ENCODE data around the gene MYO1F.

MYO1F gene

GRCh38 chr19:8491574-8491973 is 85.7 kb downstream of the MYO1F start:
- no peak for DNase-seq (ENCODE audit: low read depth in 2 of 2)

- no peak for DNase-seq (ENCODE audit: low read depth in 2 of 2)
Measured at GRCh38 chr19:8490873-8491272, 86.4 kb downstream of the MYO1F start.

- no peak for DNase-seq (ENCODE audit: low read depth in 2 of 2)
Measured at GRCh38 chr19:8490395-8490760, 86.9 kb downstream of the MYO1F start.

- DNase-seq (ENCODE audit: low read depth in 2 of 2): no peak
Measured at GRCh38 chr19:8489561-8490394, 87.5 kb downstream of the MYO1F start.

- no peak for DNase-seq (ENCODE audit: low read depth in 2 of 2)
Measured at GRCh38 chr19:8488365-8488764, 88.9 kb downstream of the MYO1F start.

- DNase-seq (ENCODE audit: low read depth in 2 of 2): peak in 1 of 2 donors; percentile 49
Measured at GRCh38 chr19:8487137-8487851, 89.9 kb downstream of the MYO1F start.

- no peak for DNase-seq (ENCODE audit: low read depth in 2 of 2)
Measured at GRCh38 chr19:8486661-8487136, 90.5 kb downstream of the MYO1F start.

GRCh38 chr19:8485561-8486371 is 91.5 kb downstream of the MYO1F start:
- no peak for DNase-seq (ENCODE audit: low read depth in 2 of 2)

- no peak for DNase-seq (ENCODE audit: low read depth in 2 of 2)
Measured at GRCh38 chr19:8484331-8484894, 92.8 kb downstream of the MYO1F start.

- DNase-seq (ENCODE audit: low read depth in 2 of 2): no peak
Measured at GRCh38 chr19:8483165-8483564, 94.1 kb downstream of the MYO1F start.

GRCh38 chr19:8482696-8483095 is 94.5 kb downstream of the MYO1F start:
- no peak for DNase-seq (ENCODE audit: low read depth in 2 of 2)

- no peak for DNase-seq (ENCODE audit: low read depth in 2 of 2)
Measured at GRCh38 chr19:8481616-8482015, 95.6 kb downstream of the MYO1F start.

- DNase-seq (ENCODE audit: low read depth in 2 of 2): no peak
Measured at GRCh38 chr19:8481201-8481600, 96.0 kb downstream of the MYO1F start.

GRCh38 chr19:8478598-8478997 is 98.6 kb downstream of the MYO1F start:
- no peak for DNase-seq (ENCODE audit: low read depth in 2 of 2)

GRCh38 chr19:8477889-8478288 is 99.4 kb downstream of the MYO1F start:
- no peak for DNase-seq (ENCODE audit: low read depth in 2 of 2)

- no peak for DNase-seq (ENCODE audit: low read depth in 2 of 2)
Measured at GRCh38 chr19:8476524-8476923, 100.7 kb downstream of the MYO1F start.

- no peak for DNase-seq (ENCODE audit: low read depth in 2 of 2)
Measured at GRCh38 chr19:8475005-8475404, 102.2 kb downstream of the MYO1F start.

- no peak for DNase-seq (ENCODE audit: low read depth in 2 of 2)
Measured at GRCh38 chr19:8473648-8474476, 103.4 kb downstream of the MYO1F start.
